Measurements from ENCODE around the gene FBXL2. TPM values are rescaled to one million over a fixed set of nuclear protein-coding genes. Genes with fewer than 3 reads are reported as not detected.

FBXL2 gene
- total RNA-seq, 1 experiment from 2014 or later, result 10.8 TPM

DNA sequence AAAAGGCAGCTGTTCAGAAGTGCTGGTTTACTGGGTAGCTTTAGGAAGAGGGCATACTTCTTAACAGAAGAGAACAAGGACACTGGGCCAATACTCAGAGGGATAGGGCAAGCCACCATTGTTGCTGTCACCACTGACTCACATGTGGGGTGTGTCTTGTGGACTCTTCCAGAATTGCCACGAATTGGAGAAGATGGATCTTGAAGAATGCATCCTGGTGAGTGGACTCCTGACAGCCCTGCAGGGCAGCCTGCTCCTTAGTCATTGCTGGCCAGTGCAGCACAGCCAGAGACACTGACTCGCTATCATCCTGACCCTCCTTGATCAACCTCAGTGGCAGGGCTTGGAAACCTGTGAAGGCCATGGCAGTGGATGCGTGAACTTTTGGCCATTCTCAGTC is 100.7 kb downstream of the FBXL2 start:
- Mint-ChIP-seq H3K4me3 (ENCODE audit: unreplicated experiment) (no peak overlapping the region), H3K36me3 (ENCODE audit: insufficient read depth, unreplicated experiment) (peaks cover 63% of the 10 kb centered on the region), H3K27ac (ENCODE audit: unreplicated experiment) (no peak overlapping the region), H3K27me3 (ENCODE audit: insufficient read depth, unreplicated experiment) (no peaks in the 10 kb centered on the region), H3K9me3 (ENCODE audit: unreplicated experiment) (no peaks in the 10 kb centered on the region), H3K4me1 (ENCODE audit: low read depth, unreplicated experiment) (no peaks in the 10 kb centered on the region)
- Histone ChIP-seq H3K27me3 (replicated peaks; ENCODE audit: control insufficient read depth, insufficient read depth, low read length) (no peaks in the 10 kb centered on the region), H3K36me3 (ENCODE audit: control insufficient read depth, insufficient read depth, low read length) (no peaks in the 10 kb centered on the region), H3K4me3 (ENCODE audit: low read depth, low read length) (no peak overlapping the region), H3K9me3 (no peaks in the 10 kb centered on the region), H3K4me1 (peaks cover 2% of the 10 kb centered on the region)
- BruUV-seq (replicated peaks), result no TSS peak
- TF ChIP-seq, protein P1, sequence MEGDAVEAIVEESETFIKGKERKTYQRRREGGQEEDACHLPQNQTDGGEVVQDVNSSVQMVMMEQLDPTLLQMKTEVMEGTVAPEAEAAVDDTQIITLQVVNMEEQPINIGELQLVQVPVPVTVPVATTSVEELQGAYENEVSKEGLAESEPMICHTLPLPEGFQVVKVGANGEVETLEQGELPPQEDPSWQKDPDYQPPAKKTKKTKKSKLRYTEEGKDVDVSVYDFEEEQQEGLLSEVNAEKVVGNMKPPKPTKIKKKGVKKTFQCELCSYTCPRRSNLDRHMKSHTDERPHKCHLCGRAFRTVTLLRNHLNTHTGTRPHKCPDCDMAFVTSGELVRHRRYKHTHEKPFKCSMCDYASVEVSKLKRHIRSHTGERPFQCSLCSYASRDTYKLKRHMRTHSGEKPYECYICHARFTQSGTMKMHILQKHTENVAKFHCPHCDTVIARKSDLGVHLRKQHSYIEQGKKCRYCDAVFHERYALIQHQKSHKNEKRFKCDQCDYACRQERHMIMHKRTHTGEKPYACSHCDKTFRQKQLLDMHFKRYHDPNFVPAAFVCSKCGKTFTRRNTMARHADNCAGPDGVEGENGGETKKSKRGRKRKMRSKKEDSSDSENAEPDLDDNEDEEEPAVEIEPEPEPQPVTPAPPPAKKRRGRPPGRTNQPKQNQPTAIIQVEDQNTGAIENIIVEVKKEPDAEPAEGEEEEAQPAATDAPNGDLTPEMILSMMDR (IDR thresholded peaks at IDR 0.05; ENCODE audit: insufficient read depth in 1 of 2, low read depth in 1 of 2, low read length in 1 of 2, severe bottlenecking in 1 of 2, unreplicated experiment in 1 of 2), result no peak
- DNase-seq, result no peak
- intact Hi-C loops (cut with micrococcal nuclease; ENCODE audit: unreplicated experiment), result no loop called here
- ChIA-PET POLR2A (no interaction called here), CTCF (no interaction called here)

GRCh38 chr3:33380653-33381052 is 103.4 kb downstream of the FBXL2 start:
- no peak overlapping the region for H3K27ac Mint-ChIP-seq (ENCODE audit: unreplicated experiment)
- TF ChIP-seq, protein P1 (IDR thresholded peaks at IDR 0.05; ENCODE audit: insufficient read depth in 1 of 2, low read depth in 1 of 2, low read length in 1 of 2, severe bottlenecking in 1 of 2, unreplicated experiment in 1 of 2), result no peak
- no peak overlapping the region for H3K4me3 ChIP-seq (ENCODE audit: low read depth, low read length)
- H3K36me3 ChIP-seq (ENCODE audit: control insufficient read depth, insufficient read depth, low read length), result peaks cover 2% of the 10 kb centered on the region
- no peak for DNase-seq
- no peak overlapping the region for H3K4me3 Mint-ChIP-seq (ENCODE audit: unreplicated experiment)
- no TSS peak for BruUV-seq (replicated peaks)
- no peaks in the 10 kb centered on the region for H3K4me1 ChIP-seq
- CTCF ChIA-PET, result no interaction called here
- no peaks in the 10 kb centered on the region for H3K9me3 Mint-ChIP-seq (ENCODE audit: unreplicated experiment)
- H3K36me3 Mint-ChIP-seq (ENCODE audit: insufficient read depth, unreplicated experiment), result peaks cover 79% of the 10 kb centered on the region
- no peaks in the 10 kb centered on the region for H3K27me3 ChIP-seq (replicated peaks; ENCODE audit: control insufficient read depth, insufficient read depth, low read length)
- no peaks in the 10 kb centered on the region for H3K27me3 Mint-ChIP-seq (ENCODE audit: insufficient read depth, unreplicated experiment)
- intact Hi-C loops (cut with micrococcal nuclease; ENCODE audit: unreplicated experiment), result no loop called here
- H3K9me3 ChIP-seq, result no peaks in the 10 kb centered on the region
- POLR2A ChIA-PET, result no interaction called here
- H3K4me1 Mint-ChIP-seq (ENCODE audit: low read depth, unreplicated experiment), result no peaks in the 10 kb centered on the region

DNA sequence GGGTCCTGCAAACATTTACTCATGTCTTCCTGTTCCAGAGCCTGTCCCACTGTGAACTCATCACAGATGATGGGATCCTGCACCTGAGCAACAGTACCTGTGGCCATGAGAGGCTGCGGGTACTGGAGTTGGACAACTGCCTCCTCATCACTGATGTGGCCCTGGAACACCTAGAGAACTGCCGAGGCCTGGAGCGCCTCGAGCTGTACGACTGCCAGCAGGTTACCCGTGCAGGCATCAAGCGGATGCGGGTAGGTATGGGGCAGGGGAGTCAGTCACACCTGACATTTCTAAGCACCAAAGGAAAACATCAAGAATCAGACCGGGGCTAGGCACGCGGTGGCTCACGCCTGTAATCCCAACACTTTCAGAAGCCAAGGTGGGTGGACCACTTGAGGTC is 106.7 kb downstream of the FBXL2 start:
- ChIA-PET CTCF (no interaction called here), POLR2A (no interaction called here)

More for the DNA sequence above, 106.7 kb downstream of the FBXL2 start:
- H3K27me3 ChIP-seq (replicated peaks; ENCODE audit: control insufficient read depth, insufficient read depth, low read length), result no peaks in the 10 kb centered on the region
- BruUV-seq (replicated peaks), result no TSS peak
- H3K4me3 Mint-ChIP-seq (ENCODE audit: unreplicated experiment), result no peak overlapping the region
- intact Hi-C loops (cut with micrococcal nuclease; ENCODE audit: unreplicated experiment), result no loop called here
- no peaks in the 10 kb centered on the region for H3K9me3 Mint-ChIP-seq (ENCODE audit: unreplicated experiment)
- H3K27me3 Mint-ChIP-seq (ENCODE audit: insufficient read depth, unreplicated experiment), result no peaks in the 10 kb centered on the region
- H3K27ac Mint-ChIP-seq (ENCODE audit: unreplicated experiment), result no peak overlapping the region
- H3K4me3 ChIP-seq (ENCODE audit: low read depth, low read length), result no peak overlapping the region
- H3K36me3 ChIP-seq (ENCODE audit: control insufficient read depth, insufficient read depth, low read length), result peaks cover 2% of the 10 kb centered on the region
- H3K36me3 Mint-ChIP-seq (ENCODE audit: insufficient read depth, unreplicated experiment), result peaks cover 85% of the 10 kb centered on the region
- no peaks in the 10 kb centered on the region for H3K9me3 ChIP-seq
- no peak for DNase-seq
- no peaks in the 10 kb centered on the region for H3K4me1 Mint-ChIP-seq (ENCODE audit: low read depth, unreplicated experiment)
- TF ChIP-seq, protein P1 (IDR thresholded peaks at IDR 0.05; ENCODE audit: insufficient read depth in 1 of 2, low read depth in 1 of 2, low read length in 1 of 2, severe bottlenecking in 1 of 2, unreplicated experiment in 1 of 2), result no peak
- H3K4me1 ChIP-seq, result no peaks in the 10 kb centered on the region
